GF-D8 (cell line): ENCODE data around the gene ZNF831.

Source experiments
- DNase-seq: peaks from one replicate; lab custom pipeline; 2025; lab: John Stamatoyannopoulos, UW

ZNF831 gene

GRCh38 chr20:59157531-59157930, 6.1 kb upstream of the ZNF831 start:
- DNase-seq, result no peak

- DNase-seq, result no peak
Measured at GRCh38 chr20:59157961-59158541, 5.6 kb upstream of the ZNF831 start.

- DNase-seq, result no peak
Measured at GRCh38 chr20:59158673-59159072, 4.9 kb upstream of the ZNF831 start.

DNA sequence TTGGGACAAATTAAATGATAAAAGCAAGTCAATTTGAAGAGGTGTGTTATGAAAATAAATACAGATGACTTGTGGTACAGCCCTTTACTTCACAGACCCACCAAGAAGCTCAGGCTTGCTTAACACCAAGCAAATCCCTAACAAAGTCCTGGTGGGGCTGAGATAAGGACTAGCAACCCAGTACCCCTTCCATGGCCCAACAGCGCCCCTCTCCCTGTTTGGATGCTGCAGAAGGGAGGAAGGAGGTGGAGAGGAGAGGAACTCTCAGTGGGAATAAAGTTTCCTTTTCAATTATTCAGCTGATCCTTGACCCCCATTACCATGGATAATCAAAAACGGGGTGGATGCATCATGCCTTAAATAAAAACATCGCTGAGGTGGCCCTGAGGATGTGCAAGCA, 4.5 kb upstream of the ZNF831 start:
- no peak for DNase-seq

GRCh38 chr20:59159493-59160376, 3.9 kb upstream of the ZNF831 start:
- no peak for DNase-seq

- no peak for DNase-seq
Measured at GRCh38 chr20:59160389-59161115, 3.1 kb upstream of the ZNF831 start.

DNA sequence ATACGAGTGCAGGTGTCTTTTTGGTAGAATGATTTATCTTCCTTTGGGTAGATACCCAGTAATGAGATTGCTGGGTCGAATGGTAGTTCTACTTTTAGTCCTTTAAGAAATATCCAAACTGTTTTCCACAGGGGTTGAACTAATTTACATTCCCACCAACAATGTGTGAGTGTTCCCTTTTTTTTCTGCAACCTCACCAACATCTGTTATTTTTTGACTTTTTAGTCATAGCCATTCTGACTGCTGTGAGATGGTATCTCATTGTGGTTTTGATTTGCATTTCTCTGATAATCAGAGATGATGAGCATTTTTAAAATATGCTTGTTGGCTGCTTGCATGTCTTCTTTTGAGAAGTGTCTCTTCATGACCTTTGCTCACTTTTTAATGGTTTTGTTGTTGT, 1.9 kb upstream of the ZNF831 start:
- DNase-seq, result peak; percentile 9

DNA sequence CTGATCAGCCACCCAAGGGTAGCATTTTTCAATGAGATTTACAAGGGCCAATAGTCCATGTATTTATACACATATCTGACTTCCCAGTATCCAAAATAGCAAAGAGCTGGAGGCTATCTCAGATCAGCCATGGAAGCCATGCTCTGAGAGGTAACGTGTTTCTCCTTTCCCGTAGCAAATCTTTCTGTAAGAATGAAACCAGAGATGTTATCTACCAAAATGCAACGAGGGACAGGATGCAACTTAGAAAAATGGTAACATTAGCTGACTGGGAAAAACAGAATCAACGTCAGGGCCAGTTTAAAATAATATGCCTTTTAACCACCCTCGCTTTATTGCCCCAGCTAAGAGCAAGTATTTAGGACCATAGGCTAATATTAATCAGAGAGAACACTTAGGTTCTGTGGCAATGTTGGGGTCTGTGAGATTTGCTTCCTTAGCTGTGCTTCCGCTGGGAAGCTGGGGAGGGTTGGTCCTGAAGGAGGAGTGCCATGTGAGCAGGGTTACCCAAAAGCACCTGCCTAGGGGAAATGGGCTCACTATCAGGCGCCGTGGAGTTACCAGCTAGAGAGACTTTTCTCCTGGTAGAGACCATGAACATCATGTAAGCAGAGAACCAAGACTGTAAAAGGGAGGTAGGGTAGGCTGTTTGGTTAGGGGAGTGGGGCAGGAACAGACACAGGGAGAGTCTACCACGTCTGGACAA, 1.2 kb downstream of the ZNF831 start:
- DNase-seq, result no peak

- DNase-seq, result no peak
Measured at GRCh38 chr20:59165396-59165795, 1.8 kb downstream of the ZNF831 start.

DNA sequence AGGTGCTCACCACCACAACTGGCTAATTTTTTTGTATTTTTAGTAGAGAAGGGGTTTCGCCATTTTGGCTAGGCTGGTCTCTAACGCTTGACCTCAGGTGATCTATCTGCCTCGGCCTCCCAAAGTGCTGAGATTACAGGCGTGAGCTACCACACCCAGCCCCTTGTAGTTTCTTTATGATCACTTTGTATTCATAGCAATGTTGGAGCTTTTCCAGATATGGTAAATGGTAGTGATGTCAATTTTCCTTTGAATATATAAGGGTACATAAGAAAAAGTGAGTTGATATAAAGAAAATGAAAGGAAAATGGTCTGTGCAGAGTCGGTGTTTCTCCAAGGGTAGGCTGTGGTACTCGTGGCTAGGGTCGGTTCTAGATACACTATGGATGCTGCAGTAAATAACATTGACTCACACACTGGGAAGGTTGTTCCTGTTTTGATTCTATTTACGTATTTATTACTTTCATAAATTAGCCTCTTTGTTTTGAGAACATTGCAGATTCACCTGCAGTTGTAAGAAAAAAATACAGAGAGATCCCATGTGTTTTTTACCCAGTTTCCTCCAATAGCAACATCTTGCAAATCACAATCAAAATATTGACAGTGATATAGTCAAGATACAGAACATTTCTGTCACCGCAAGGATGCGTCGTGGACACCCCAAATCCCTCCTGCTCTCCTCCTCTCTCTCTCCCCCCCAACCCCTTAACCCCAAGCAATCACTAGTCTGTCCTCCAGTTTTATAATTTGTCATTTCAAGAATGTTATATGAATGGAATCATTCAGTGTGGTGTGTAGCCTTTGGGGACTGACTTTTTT, 2.5 kb downstream of the ZNF831 start:
- no peak for DNase-seq

GRCh38 chr20:59170406-59171349, 7.1 kb downstream of the ZNF831 start:
- no peak for DNase-seq

DNA sequence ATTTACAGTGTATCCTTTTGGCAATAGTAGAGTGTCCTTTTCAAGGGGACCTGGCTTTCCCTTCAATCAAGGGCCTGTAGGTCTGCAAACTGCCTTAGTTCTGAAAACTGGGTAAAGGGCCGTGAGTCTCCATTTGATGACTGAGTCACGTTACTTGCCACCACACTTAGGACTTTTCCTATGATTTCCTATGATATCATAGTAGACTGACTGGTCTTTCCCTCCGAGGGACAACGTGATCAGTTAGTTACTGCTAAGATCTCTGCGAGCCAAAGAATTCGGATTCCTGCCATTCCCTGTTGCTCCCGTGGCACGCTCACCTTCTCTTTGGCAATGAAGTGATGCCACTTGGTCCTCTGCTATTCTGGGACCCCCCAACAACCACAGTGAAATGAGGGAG, 8.4 kb downstream of the ZNF831 start:
- DNase-seq, result no peak

- no peak for DNase-seq
Measured at GRCh38 chr20:59173938-59174491, 10.4 kb downstream of the ZNF831 start.

GRCh38 chr20:59175002-59175401, 11.4 kb downstream of the ZNF831 start:
- DNase-seq, result no peak

DNA sequence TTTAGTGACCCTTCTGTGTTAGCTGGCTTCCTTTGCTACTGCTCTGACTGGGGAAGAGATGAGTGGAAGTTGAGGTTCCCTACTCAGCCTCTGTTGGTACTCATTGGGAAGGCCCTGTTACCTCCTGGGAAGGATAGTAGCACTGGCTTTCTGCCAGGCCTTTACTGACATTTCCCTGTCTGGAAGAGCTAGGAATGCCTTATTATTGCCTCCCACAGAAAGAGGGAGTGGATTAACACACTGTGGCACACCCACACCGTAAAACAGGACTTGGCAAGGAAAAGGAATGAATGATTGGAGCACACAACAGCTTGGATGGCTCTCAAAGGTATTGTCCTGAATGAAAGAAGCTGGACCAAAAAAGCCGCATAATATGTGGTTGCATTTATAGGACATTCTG, 12.2 kb downstream of the ZNF831 start:
- no peak for DNase-seq

DNA sequence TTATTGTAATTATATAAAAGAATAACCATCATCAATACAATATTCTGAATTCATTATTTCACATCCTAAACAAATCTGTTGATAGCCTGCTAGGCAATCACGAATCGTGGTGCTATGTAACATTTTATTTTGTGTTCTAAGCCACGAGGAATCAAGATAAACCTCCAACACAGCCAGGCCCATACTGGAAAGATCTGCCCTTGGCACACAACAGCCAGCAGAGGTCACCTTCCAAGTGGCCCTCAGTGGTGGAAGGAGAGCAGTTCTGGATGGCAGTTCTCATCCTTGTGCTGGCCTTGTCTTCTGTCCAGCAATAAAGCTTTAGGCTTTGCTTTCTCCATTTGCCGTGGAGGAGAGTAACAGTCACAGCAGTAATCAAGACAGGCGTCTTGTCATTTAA, 13.2 kb downstream of the ZNF831 start:
- DNase-seq, result no peak

GRCh38 chr20:59177266-59178250, 13.9 kb downstream of the ZNF831 start:
- no peak for DNase-seq

DNA sequence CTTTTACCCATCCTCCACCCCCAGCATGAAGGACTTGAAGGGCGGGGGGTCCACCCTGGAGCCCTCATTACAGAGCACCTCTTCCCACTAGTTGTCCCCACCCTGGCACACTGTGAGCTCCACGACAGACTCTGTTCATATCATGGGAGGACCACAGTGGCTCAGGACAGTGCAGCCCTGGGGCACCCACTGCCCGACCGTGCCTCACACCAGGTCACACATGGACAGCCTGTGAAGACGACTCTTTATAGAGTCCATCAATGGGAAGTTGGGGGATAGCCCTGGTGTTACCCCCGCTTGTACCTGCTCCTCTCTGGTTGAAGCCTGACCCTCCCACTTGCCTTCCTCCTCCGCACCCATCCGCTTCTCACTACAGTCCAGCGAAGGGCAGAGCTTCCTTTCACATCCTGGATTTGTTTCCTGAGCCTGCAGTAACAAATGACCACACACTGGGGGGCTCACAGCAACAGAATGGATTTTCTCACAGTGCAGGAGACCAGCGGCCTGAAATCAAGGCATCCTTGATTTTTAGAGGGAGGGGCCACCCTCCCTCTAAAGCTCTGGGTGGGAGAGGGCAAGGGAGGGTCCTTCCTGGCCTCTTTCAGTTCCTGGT, 15.5 kb downstream of the ZNF831 start:
- no peak for DNase-seq
